Central memory CD8-positive, alpha-beta T cell (primary cell): Measurements from ENCODE around the gene LSS.

Experiments used
- ATAC-seq: fragments of 150-1000 bp; cut with Tn5 transposase; replicated peaks from 2 replicates; pipeline ENCODE4 v1.10.0; 2022; ENCODE audit warnings: mild to moderate bottlenecking, moderate FRiP score, moderate number of reproducible peaks; ENCODE audit not compliant: poor library complexity, severe bottlenecking; ENCODE audit errors: extremely low read depth
- DNase-seq, 2 donors: peaks; one replicate each; pipeline ENCODE4 v3.0.0; 2021; ENCODE audit warnings: low spot score in 2 of 2
- H3K27ac Mint-ChIP-seq: one replicate; pipeline ENCODE4 v1.8.0; 2022; ENCODE audit warnings: low read depth, mild to moderate bottlenecking, moderate library complexity, mixed read lengths
- H3K27me3 Mint-ChIP-seq: one replicate; pipeline ENCODE4 v1.8.0; 2022; ENCODE audit warnings: mixed read lengths
- H3K36me3 Mint-ChIP-seq: one replicate; pipeline ENCODE4 v1.8.0; 2022; ENCODE audit warnings: mild to moderate bottlenecking, moderate library complexity, mixed read lengths; ENCODE audit not compliant: insufficient read depth
- H3K4me1 Mint-ChIP-seq: one replicate; pipeline ENCODE4 v1.8.0; 2022; ENCODE audit warnings: mixed read lengths
- H3K4me3 Mint-ChIP-seq: one replicate; pipeline ENCODE4 v1.8.0; 2022; ENCODE audit warnings: mild to moderate bottlenecking, moderate library complexity, mixed read lengths
- H3K9me3 Mint-ChIP-seq: one replicate; pipeline ENCODE4 v1.8.0; 2022; ENCODE audit warnings: mixed read lengths

LSS gene

DNA sequence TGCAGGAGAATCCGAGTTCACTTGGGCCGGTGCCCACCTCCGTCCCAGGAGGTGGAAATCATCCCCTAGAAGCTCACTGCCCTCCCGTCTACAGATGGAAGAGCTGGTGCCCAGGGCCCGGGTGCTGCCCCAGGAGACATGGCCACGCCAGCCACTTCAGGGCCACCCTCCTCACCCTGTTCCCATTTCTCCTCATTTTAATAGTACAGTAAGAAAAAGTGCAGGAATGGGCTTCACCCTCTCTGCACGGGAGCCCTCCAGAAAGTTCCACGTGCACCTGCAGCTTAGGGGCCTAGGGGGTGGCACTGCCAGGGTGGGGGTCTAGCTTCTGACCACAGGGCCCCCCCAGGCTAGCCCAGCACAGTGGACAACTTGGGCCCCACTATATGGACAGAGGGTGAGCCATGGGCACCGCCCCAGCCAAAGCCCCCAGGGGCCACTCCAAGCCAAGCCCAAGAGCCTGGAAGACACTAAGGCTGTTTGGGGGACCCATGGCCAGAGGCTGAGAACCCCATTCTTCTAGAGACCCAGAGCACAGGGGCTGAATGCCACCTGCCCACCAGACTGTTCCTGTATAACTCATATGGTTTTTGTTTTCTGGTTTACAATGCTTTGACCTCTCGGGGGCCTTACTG, 69.8 kb downstream of the LSS start:
- Mint-ChIP-seq H3K27ac (no peak overlapping the region), H3K4me3 (no peak overlapping the region)

DNA sequence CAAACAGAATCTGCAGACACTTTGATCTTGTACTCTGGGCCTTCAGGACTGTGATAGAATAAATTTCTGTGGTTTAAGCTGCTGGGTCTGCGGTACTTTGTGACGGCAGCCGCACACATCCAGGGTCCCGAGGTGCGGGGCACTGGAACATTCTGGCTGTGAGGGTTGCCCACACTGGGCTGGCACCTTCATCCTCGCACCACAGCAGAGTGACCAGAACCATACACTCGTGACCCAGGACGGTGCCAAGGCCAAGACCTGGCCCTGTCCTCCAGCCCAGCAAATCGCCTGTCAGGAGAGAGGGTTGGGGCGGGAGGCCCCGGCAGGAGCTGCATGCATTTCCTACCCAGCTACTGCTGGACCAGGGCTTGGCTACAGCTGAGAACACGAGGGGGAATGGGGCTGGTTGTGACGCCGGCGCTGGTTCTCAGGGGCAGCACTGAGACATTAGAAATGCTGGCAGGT, 70.6 kb downstream of the LSS start:
- no peak overlapping the region for H3K4me3 Mint-ChIP-seq
- no peaks in the 10 kb centered on the region for H3K4me1 Mint-ChIP-seq
- H3K9me3 Mint-ChIP-seq = no peaks in the 10 kb centered on the region
- DNase-seq (no peak), ATAC-seq (no peak)
- no peaks in the 10 kb centered on the region for H3K27me3 Mint-ChIP-seq
- peaks cover 3% of the 10 kb centered on the region for H3K36me3 Mint-ChIP-seq
- no peak overlapping the region for H3K27ac Mint-ChIP-seq

More for the DNA sequence above, 69.8 kb downstream of the LSS start:
- ATAC-seq (no peak), DNase-seq (no peak)
- no peaks in the 10 kb centered on the region for H3K9me3 Mint-ChIP-seq
- H3K27me3 Mint-ChIP-seq = no peaks in the 10 kb centered on the region
- H3K36me3 Mint-ChIP-seq = peaks cover 3% of the 10 kb centered on the region
- no peaks in the 10 kb centered on the region for H3K4me1 Mint-ChIP-seq

- H3K4me1 Mint-ChIP-seq = no peaks in the 10 kb centered on the region
- H3K27me3 Mint-ChIP-seq = no peaks in the 10 kb centered on the region
- H3K27ac Mint-ChIP-seq = no peak overlapping the region
- no peaks in the 10 kb centered on the region for H3K9me3 Mint-ChIP-seq
- H3K4me3 Mint-ChIP-seq = no peak overlapping the region
- DNase-seq = no peak
- ATAC-seq = no peak
- H3K36me3 Mint-ChIP-seq = peaks cover 3% of the 10 kb centered on the region
These were observed 71.1 kb downstream of the LSS start for GRCh38 chr21:46157396-46157986.

DNA sequence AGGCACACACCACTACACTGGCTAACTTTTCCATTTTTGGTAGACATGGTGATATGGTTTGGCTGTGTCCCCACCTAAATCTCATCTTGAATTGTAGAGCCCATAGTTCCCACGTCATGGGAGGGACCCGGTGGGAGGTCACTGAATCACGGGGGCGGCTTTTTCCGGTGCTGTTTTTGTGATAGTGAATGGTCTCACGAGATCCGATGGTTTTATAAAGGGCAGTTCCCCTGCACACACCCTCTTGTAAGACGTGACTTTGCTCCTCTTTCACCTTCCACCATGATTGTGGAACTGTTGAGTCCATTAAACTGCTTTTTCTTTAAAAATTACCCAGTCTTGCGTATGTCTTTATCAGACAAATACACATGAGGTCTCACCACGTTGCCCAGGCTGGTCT, 71.9 kb downstream of the LSS start:
- no peaks in the 10 kb centered on the region for H3K9me3 Mint-ChIP-seq

DNA sequence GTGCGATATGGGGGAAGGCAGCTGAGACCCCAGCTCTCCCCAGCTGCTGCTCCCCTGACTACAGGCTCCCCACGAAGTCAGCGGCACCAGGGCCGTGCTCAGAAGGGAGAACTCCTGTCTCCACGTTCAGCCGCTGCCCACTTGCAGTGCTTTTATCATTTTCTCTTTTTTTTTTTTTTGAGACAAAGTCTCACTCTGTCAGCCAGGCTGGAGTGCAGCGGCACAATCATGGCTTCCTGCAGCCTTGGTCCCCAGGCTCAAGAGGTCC, 72.3 kb downstream of the LSS start:
- peaks cover 1% of the 10 kb centered on the region for H3K36me3 Mint-ChIP-seq
- DNase-seq = no peak
- H3K4me3 Mint-ChIP-seq = no peak overlapping the region
- H3K4me1 Mint-ChIP-seq = no peaks in the 10 kb centered on the region
- H3K27me3 Mint-ChIP-seq = no peaks in the 10 kb centered on the region
- no peak overlapping the region for H3K27ac Mint-ChIP-seq
- no peak for ATAC-seq
- no peaks in the 10 kb centered on the region for H3K9me3 Mint-ChIP-seq

More for the DNA sequence above, 71.9 kb downstream of the LSS start:
- DNase-seq (no peak), ATAC-seq (no peak)
- Mint-ChIP-seq H3K27ac (no peak overlapping the region), H3K27me3 (no peaks in the 10 kb centered on the region), H3K4me3 (no peak overlapping the region), H3K4me1 (no peaks in the 10 kb centered on the region), H3K36me3 (peaks cover 1% of the 10 kb centered on the region)

DNA sequence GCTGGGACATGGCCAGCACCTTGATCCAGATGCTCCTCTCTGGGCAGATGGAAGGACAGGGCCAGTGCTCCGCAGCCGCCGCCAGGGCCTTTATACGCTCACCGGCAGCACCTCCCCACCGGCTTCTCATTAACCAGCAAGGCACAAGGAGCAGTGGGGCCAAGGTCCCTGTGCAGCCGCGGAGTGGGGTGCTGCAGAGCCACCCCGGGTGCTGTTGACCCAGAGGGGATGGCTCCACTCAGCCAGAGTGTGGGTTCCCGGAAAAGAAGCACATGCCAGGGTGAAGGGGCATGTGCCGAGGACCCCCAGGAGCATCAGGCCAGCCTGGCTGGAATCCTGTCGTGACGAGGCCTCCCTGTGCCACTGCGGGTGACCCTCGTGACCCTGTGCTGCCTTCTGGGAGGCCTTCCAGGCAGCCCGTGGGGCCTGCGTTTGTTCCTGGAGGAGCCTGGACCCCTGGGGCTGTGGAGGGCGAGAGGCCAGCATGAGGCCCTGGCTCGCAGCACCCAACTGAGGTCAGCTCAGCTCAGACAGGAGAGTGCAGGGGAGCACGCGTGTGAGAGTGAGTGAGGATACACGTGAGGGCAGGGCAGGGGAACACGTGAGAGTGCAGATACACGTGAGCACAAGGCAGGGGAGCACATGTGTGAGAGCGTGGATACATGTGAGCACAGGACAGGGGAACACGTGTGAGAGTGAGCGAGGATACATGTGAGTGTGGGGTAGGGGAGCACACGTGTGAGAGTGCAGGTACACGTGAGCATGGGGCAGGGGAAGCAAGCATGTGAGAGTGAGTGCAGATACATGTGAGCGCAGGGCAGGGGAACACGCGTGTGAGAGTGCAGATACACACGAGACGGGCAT, 72.8 kb downstream of the LSS start, which contains the start of gene FTCD:
Gene FTCD, minus strand, starts transcription at position 66 of the 864 bp plus-strand sequence. Its CDS starts 56 bp downstream, at position 10.
- Mint-ChIP-seq H3K27ac (no peak within 1 kb of the TSS), H3K4me1 (no peaks in the 10 kb centered on the region)

GRCh38 chr21:46154955-46155513, 73.5 kb downstream of the LSS start:
- Mint-ChIP-seq H3K36me3 (no peaks in the 10 kb centered on the region), H3K4me1 (no peaks in the 10 kb centered on the region), H3K9me3 (no peaks in the 10 kb centered on the region), H3K4me3 (no peak overlapping the region), H3K27me3 (no peaks in the 10 kb centered on the region), H3K27ac (no peak overlapping the region)
- DNase-seq = no peak
- ATAC-seq = no peak

More for the DNA sequence above, 72.8 kb downstream of the LSS start, which contains the start of gene FTCD:
- Mint-ChIP-seq H3K27me3 (no peaks in the 10 kb centered on the region), H3K9me3 (no peaks in the 10 kb centered on the region), H3K36me3 (no peaks in the 10 kb centered on the region), H3K4me3 (no peak within 1 kb of the TSS)
- DNase-seq (no peak), ATAC-seq (no peak)

DNA sequence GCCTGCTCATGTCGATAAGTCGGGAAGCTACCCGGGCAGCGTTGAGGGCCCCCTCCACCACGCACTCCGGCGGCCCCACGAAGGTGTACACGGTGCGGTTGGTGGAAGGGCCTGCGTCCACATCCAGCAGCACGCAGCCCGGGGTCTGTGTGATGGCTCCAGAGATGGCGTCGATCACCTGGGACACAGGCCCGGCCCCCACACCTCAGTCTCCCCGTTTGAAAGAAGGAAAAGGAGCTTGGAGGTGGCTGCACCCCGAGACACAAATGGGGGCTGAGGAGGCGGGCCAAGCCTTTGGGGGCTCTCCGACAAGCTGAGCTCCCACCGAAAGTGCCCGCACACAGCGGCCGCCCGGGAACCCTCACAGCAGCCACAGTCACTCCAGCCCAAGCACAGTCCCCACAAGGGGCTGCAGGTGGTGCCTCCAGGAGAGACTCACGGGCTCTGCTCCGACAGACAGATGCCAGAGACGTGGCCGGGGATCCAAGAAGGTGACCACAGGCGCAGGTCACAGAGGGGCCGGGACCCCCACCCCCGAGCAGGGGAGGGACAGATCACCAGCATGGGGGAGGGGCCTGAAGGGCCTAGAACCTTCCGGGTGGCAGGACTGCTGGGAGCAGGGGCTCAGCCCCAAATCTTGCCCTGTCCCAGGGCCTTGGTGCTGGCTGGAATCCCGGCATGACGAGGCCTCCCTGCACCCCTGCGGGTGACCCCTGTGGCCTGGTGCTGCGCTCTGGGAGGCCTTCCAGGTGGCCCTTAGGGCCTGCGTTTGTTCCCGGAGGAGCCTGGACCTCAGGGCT, 74.2 kb downstream of the LSS start:
- DNase-seq = no peak
- ATAC-seq = no peak
- H3K27ac Mint-ChIP-seq = no peak overlapping the region
- no peaks in the 10 kb centered on the region for H3K27me3 Mint-ChIP-seq
- no peaks in the 10 kb centered on the region for H3K36me3 Mint-ChIP-seq
- no peak overlapping the region for H3K4me3 Mint-ChIP-seq
- H3K9me3 Mint-ChIP-seq = no peaks in the 10 kb centered on the region
- no peaks in the 10 kb centered on the region for H3K4me1 Mint-ChIP-seq

DNA sequence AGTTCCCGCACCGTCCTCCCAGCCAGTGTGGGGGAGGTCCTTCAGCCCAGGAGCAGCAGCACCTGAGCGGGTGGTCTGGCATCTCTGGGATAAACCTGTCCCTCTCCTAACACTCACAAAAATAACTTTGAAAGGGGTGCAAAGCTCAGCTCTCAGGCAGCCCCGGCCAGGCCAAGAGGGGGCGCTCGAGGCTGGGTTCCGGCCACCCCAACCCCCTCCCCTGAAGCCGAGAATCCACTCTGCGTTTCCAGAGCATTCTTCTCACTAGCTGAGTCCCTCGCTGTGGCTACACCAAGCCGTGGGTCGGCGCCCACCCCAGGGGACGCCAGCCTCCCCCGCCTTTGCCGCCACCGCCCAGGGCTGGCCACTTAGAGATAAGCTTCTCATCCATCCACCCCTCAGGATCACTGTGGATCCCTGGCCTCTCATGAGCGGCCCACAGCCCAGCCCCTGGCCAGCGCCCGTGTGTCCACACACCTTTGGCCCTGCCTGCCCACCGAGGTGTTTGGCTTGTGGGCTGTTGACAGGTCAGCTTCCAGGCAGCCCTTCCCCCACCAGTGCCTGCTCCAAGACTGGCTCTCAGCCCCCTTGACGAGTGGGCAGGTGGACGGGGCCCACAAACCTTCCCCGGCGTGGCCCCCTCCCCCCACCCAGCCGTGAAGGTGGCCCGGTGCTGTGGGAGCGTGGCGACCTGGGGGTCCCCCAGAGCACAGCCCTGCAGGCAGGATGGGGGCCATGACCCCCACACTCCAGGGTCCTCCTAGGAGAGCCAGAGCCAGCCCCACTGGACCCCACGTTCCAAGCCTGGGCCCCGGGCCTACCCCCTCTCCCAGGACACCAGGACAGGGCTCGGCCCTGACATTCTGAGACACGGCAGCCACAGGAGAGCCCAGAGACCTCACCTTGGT, 75.1 kb downstream of the LSS start:
- DNase-seq = no peak
- no peaks in the 10 kb centered on the region for H3K36me3 Mint-ChIP-seq
- H3K4me3 Mint-ChIP-seq = no peak overlapping the region
- H3K9me3 Mint-ChIP-seq = no peaks in the 10 kb centered on the region
- no peaks in the 10 kb centered on the region for H3K4me1 Mint-ChIP-seq
- H3K27me3 Mint-ChIP-seq = no peaks in the 10 kb centered on the region
- H3K27ac Mint-ChIP-seq = no peak overlapping the region
- ATAC-seq = peak; percentile 28

GRCh38 chr21:46152927-46153246, 75.7 kb downstream of the LSS start:
- Mint-ChIP-seq H3K27me3 (no peaks in the 10 kb centered on the region), H3K27ac (no peak overlapping the region), H3K36me3 (no peaks in the 10 kb centered on the region), H3K9me3 (no peaks in the 10 kb centered on the region), H3K4me1 (no peaks in the 10 kb centered on the region), H3K4me3 (no peak overlapping the region)
- ATAC-seq (no peak), DNase-seq (no peak)

DNA sequence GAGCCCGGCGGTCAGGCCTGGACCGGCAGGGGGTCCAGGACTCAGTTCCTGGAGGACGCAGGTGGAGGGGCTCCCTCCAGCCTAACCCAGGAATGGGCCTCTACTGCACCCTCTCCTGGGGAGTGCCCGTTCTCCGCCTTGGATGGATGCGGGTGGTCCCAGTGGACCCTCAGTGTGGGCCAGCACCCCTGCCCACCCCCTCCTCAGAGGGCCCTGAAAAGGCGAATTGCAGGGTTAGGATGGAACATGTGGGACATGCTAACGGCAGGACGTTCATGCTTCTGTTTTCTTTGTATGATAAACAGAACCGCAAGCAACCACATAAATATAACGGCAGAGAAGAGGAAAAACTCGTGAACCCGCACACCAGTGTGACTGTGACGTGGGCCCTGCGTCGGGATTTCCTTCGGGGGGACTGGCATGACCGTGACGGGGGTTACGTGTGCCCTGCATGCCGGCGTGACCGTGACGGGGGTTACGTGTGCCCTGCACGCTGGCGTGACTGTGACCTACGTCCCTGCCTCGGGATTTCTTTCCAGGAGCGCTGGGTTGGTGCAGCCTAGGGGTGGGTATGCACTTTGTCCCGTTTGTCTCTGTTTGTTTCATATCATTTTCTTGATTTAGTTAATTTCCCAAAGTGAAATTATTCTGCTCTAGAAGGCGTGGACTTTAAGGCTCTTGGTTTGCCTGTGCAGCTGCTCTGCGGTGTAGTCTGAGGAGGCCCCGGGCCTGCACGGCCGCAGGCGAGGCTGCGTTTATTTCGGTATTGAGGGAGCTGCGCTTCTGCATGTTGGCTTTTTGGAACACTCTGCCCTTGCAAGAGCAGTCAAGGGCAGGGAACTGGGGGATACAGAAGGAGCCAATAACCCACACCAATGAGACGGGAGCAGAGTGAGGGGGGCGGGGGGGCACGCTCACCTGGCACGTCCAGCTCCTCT, 76.3 kb downstream of the LSS start:
- H3K27ac Mint-ChIP-seq = no peak overlapping the region
- no peaks in the 10 kb centered on the region for H3K9me3 Mint-ChIP-seq
- DNase-seq (no peak), ATAC-seq (no peak)
- H3K36me3 Mint-ChIP-seq = no peaks in the 10 kb centered on the region
- no peaks in the 10 kb centered on the region for H3K4me1 Mint-ChIP-seq
- H3K4me3 Mint-ChIP-seq = no peak overlapping the region
- no peaks in the 10 kb centered on the region for H3K27me3 Mint-ChIP-seq
